ENCODE data around the gene FAIM2. TPM values are rescaled to one million over a fixed set of nuclear protein-coding genes. Genes with fewer than 3 reads are reported as not detected.

Gene FAIM2
- total RNA-seq, 1 donor from 2014 or later, result 2.9 TPM

DNA sequence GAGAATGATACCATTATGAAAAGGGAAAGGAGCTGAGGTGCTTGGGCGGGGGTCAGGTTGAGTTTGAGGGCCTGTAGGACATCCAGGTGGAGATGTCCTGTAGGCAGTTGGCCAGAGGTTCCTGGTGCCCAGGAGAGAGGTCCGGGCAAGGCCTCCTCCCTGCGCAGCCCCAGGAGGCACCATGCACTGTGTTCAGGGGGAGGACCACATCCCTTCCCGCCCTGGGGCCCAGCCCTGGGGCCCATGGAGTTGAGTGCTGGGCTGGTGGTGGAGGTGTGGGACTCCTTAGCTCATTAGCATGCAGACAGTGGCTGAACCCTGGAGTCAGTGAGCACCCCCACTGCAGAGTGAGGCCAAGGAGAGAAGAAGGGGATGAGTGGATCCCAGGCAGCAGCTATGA is 5.7 kb upstream of the FAIM2 start:
- Histone ChIP-seq H3K9me3 (no peaks in the 10 kb centered on the region), H3K27ac (no peak overlapping the region), H3K4me1 (peaks cover 2% of the 10 kb centered on the region), H3K4me3 (no peak overlapping the region), H3K27me3 (ENCODE audit: low read depth) (peaks cover 2% of the 10 kb centered on the region), H3K36me3 (no peaks in the 10 kb centered on the region)
- DNase-seq, result peak; percentile 34
- TF ChIP-seq, protein P1, sequence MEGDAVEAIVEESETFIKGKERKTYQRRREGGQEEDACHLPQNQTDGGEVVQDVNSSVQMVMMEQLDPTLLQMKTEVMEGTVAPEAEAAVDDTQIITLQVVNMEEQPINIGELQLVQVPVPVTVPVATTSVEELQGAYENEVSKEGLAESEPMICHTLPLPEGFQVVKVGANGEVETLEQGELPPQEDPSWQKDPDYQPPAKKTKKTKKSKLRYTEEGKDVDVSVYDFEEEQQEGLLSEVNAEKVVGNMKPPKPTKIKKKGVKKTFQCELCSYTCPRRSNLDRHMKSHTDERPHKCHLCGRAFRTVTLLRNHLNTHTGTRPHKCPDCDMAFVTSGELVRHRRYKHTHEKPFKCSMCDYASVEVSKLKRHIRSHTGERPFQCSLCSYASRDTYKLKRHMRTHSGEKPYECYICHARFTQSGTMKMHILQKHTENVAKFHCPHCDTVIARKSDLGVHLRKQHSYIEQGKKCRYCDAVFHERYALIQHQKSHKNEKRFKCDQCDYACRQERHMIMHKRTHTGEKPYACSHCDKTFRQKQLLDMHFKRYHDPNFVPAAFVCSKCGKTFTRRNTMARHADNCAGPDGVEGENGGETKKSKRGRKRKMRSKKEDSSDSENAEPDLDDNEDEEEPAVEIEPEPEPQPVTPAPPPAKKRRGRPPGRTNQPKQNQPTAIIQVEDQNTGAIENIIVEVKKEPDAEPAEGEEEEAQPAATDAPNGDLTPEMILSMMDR (IDR thresholded peaks at IDR 0.05), result no peak
- intact Hi-C loops (cut with DNase I), result no loop called here
- ATAC-seq, result no peak

- no peaks in the 10 kb centered on the region for H3K9me3 ChIP-seq
- peaks cover 14% of the 10 kb centered on the region for H3K4me1 ChIP-seq
- ATAC-seq, result no peak
- peaks cover 17% of the 10 kb centered on the region for H3K27me3 ChIP-seq (ENCODE audit: low read depth)
- no peak overlapping the region for H3K27ac ChIP-seq
- DNase-seq, result peak; percentile 19
- H3K4me3 ChIP-seq, result no peak overlapping the region
- H3K36me3 ChIP-seq, result no peaks in the 10 kb centered on the region
- intact Hi-C loops (cut with DNase I), result no loop called here
- TF ChIP-seq, protein P1 (IDR thresholded peaks at IDR 0.05), result no peak
Measured at GRCh38 chr12:49907352-49907751, 3.7 kb upstream of the FAIM2 start.

DNA sequence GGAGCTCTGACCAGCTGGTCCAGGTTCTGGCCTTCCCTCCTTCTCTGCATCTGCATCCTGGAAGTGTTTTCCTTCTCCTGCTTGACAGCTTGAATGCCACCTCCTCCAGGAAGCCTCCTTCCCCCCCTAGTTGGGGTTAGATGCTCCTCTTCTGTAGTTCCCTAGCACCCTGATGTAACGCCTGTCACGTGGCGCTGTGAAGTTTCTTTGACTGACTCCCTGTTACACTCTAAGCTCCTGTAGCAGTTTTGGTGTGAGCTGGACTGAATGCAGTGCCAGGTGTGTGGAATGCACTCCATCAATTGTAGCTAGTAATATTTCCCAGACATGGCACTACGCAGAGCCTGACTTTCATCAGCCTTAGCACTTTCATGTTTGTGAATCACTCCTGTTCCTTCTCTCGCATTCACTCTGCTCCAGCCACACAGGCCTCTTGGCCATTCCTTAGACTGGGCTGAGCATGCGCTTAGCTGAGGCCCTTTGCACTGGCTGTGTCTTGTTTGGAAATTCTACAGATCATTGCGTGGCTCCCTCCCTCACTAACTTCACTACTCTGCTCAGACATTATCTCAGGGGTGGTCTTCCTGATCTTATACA is 2.1 kb upstream of the FAIM2 start:
- peak; percentile 22 for DNase-seq
- no peak for ATAC-seq
- no peaks in the 10 kb centered on the region for H3K9me3 ChIP-seq
- TF ChIP-seq, protein P1 (IDR thresholded peaks at IDR 0.05), result no peak
- peaks cover 21% of the 10 kb centered on the region for H3K27me3 ChIP-seq (ENCODE audit: low read depth)
- H3K27ac ChIP-seq, result no peak overlapping the region
- no peak overlapping the region for H3K4me3 ChIP-seq
- H3K36me3 ChIP-seq, result no peaks in the 10 kb centered on the region
- peaks cover 14% of the 10 kb centered on the region for H3K4me1 ChIP-seq
- intact Hi-C loops (cut with DNase I), result no loop called here

DNA sequence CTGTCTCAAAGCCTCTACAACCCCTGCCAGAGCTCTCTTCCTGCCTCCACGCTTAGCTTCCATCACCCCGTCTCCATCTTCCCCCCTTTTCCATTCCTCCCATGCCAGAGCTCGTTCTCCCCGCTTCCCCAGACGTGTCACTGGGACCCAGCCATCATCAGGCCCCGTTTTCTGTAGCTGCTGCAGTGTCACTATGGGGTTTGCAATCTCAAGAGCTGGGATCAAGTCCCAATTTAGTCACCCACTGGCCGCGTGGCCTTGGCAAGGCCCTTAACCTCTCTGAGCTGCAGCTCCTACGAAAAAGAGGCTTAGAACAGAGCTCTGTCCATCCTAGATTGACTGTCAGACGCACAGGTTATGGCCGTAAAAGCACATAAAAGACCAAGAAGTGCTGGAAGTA is 901 bp upstream of the FAIM2 start:
- intact Hi-C loops (cut with DNase I), result no loop called here
- H3K4me1 ChIP-seq, result peaks cover 14% of the 10 kb centered on the region
- TF ChIP-seq, protein P1 (IDR thresholded peaks at IDR 0.05), result no peak
- no peaks in the 10 kb centered on the region for H3K36me3 ChIP-seq
- H3K27me3 ChIP-seq (ENCODE audit: low read depth), result peaks cover 21% of the 10 kb centered on the region
- DNase-seq (peak; percentile 22), ATAC-seq (no peak)
- no peaks in the 10 kb centered on the region for H3K9me3 ChIP-seq
- H3K4me3 ChIP-seq, result no peak overlapping the region
- H3K27ac ChIP-seq, result no peak overlapping the region

DNA sequence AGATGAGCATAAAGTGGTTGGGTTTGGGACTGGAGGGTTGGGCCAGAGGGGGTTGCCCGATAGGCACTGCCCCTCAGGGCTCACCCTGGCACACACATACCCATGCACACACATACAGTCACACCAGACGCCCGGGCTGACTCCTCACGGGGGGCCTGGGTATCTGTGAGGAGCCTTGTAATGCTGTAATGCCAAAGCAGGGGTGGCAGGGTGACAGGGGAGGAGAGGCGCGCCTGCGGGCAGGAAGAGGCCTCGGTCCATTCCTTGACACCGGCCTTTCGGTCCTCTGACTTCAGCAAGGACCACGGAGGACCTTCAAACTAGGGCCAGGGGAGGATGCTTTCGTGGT is 375 bp downstream of the FAIM2 start:
- H3K36me3 ChIP-seq, result no peaks in the 10 kb centered on the region
- ATAC-seq, result no peak
- peak overlapping the region; percentile 49 for H3K4me3 ChIP-seq
- H3K27ac ChIP-seq, result no peak overlapping the region
- intact Hi-C loops (cut with DNase I), result no loop called here
- peaks cover 21% of the 10 kb centered on the region for H3K27me3 ChIP-seq (ENCODE audit: low read depth)
- H3K9me3 ChIP-seq, result no peaks in the 10 kb centered on the region
- H3K4me1 ChIP-seq, result peaks cover 14% of the 10 kb centered on the region
- DNase-seq, result no peak
- TF ChIP-seq, protein P1 (IDR thresholded peaks at IDR 0.05), result no peak

Measured in lower lobe of right lung (tissue), 2 donors.